Transverse colon (tissue), 4 donors: ENCODE results near the gene ERN2.

Source experiments
- CTCF ChIP-seq, 5 experiments: fragments of 200-600 bp in 3 of 5; fragments of 450-650 bp in 2 of 5; sonication (generic) in 3 of 5; IDR thresholded peaks; 1 replicate in 2 of 5; 2 replicates in 3 of 5; pipeline ENCODE4 v1.5.1; 2016 to 2017; ENCODE audit warnings: antibody characterized with exemption in 5 of 5, inconsistent platforms in 3 of 5, mild to moderate bottlenecking in 2 of 5, moderate library complexity in 1 of 5
- POLR2AphosphoS5 ChIP-seq, 3 donors: sonication (generic); formaldehyde crosslinking; IDR thresholded peaks; one replicate each; pipeline ENCODE4 v1.6.1; 2016; ENCODE audit warnings: antibody characterized with exemption in 3 of 3

GRCh38 chr16:23755484-23755809, 42.4 kb upstream of the ERN2 start:
- no peak for TF ChIP-seq POLR2AphosphoS5 (IDR thresholded peaks at IDR 0.05)
- no peak for TF ChIP-seq CTCF (IDR thresholded peaks at IDR 0.05)
